Measurements from ENCODE around the gene COMMD8. TPM values are rescaled to one million over a fixed set of nuclear protein-coding genes. Genes with fewer than 3 reads are reported as not detected.
"Not testable (repeated sequence)": the region's sequence is repeated elsewhere in the genome, so short reads cannot be mapped to it uniquely, and the experiment has no call there.

COMMD8 gene
- total RNA-seq, 1 donor from 2014 or later = 15.7 TPM

DNA sequence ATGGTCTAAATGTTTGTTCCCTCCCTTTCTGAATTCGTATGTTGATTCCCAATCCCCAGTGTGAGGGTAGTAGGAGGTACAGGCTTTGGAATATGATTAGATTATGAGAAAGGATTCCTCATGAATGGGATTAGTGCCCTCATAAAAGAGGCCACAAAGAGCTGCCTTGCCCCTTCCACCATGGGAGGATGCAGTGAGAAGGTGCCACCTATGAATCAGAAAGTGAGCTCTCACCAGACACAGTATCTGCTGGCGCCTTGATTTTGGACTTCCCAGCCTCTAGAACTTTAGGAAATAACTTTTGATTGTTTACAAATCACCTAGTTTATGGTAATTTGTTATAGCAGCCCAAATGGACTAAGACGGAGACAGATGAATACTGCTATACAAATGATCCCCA lies 25.2 kb upstream of the COMMD8 start:
- no peak overlapping the region for H3K27ac Mint-ChIP-seq (ENCODE audit: unreplicated experiment)

DNA sequence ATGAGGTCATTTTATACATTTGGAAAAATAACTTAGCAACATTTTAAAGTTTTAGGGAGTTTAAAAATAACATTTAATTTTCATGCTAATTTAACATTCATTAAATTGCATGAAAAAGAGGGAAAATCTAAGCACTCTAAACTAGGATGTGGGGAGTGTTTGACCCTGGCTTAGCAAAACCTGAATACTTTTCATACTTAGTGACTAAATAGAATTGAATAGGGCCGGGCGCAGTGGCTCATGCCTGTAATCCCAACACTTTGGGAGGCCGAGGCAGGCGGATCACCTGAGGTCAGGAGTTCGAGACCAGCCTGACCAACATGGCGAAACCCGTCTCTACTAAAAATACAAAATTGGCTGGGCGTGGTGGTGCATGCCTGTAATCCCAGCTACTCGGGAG lies 23.2 kb upstream of the COMMD8 start:
- Mint-ChIP-seq H3K4me1 (ENCODE audit: low read depth) (peaks cover 46% of the 10 kb centered on the region), H3K4me3 (ENCODE audit: unreplicated experiment) (peak overlapping the region; percentile 97)
- H3K9me3 Mint-ChIP-seq (ENCODE audit: low read depth); H3K27me3 Mint-ChIP-seq (ENCODE audit: low read depth); H3K36me3 Mint-ChIP-seq (ENCODE audit: low read depth); DNase-seq (ENCODE audit: low spot score); H3K27ac Mint-ChIP-seq (ENCODE audit: unreplicated experiment): not testable (repeated sequence)

More for the DNA sequence above, 25.2 kb upstream of the COMMD8 start:
- no peak for DNase-seq (ENCODE audit: low spot score)
- TF ChIP-seq, protein P1, sequence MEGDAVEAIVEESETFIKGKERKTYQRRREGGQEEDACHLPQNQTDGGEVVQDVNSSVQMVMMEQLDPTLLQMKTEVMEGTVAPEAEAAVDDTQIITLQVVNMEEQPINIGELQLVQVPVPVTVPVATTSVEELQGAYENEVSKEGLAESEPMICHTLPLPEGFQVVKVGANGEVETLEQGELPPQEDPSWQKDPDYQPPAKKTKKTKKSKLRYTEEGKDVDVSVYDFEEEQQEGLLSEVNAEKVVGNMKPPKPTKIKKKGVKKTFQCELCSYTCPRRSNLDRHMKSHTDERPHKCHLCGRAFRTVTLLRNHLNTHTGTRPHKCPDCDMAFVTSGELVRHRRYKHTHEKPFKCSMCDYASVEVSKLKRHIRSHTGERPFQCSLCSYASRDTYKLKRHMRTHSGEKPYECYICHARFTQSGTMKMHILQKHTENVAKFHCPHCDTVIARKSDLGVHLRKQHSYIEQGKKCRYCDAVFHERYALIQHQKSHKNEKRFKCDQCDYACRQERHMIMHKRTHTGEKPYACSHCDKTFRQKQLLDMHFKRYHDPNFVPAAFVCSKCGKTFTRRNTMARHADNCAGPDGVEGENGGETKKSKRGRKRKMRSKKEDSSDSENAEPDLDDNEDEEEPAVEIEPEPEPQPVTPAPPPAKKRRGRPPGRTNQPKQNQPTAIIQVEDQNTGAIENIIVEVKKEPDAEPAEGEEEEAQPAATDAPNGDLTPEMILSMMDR (IDR thresholded peaks at IDR 0.05) = no peak
- H3K36me3 Mint-ChIP-seq (ENCODE audit: low read depth) = peaks cover 9% of the 10 kb centered on the region
- no peaks in the 10 kb centered on the region for H3K27me3 Mint-ChIP-seq (ENCODE audit: low read depth)
- peaks cover 2% of the 10 kb centered on the region for H3K9me3 Mint-ChIP-seq (ENCODE audit: low read depth)
- H3K4me1 Mint-ChIP-seq (ENCODE audit: low read depth) = peaks cover 48% of the 10 kb centered on the region
- H3K4me3 Mint-ChIP-seq (ENCODE audit: unreplicated experiment) = no peak overlapping the region

DNA sequence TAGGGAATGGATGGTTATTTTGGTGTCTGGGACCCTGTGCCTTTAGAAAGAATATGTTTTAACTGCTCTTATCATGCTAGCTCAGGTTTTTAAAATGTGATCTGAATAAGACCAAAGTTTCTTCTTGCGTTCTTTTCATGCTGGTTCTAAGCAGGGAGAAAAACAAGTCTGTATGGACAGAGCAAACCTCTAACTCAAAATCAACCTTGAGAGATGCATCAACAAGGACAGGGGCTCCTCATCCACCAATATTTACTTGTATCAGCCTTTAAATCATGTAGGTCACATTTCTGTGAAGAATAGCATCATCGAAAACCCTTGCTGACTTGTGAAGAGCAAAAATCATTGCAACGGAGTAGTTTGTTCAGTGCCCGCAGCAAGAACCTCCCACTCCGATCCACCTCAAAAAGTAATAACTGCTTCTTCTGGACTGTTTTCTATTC lies 22.8 kb upstream of the COMMD8 start:
- Mint-ChIP-seq H3K27ac (ENCODE audit: unreplicated experiment) (peak overlapping the region; percentile 100), H3K36me3 (ENCODE audit: low read depth) (peaks cover 4% of the 10 kb centered on the region), H3K9me3 (ENCODE audit: low read depth) (peaks cover 2% of the 10 kb centered on the region), H3K4me3 (ENCODE audit: unreplicated experiment) (peak overlapping the region; percentile 97), H3K4me1 (ENCODE audit: low read depth) (peaks cover 43% of the 10 kb centered on the region), H3K27me3 (ENCODE audit: low read depth) (no peaks in the 10 kb centered on the region)
- TF ChIP-seq, protein P1 (IDR thresholded peaks at IDR 0.05) = no peak
- DNase-seq (ENCODE audit: low spot score) = no peak

DNA sequence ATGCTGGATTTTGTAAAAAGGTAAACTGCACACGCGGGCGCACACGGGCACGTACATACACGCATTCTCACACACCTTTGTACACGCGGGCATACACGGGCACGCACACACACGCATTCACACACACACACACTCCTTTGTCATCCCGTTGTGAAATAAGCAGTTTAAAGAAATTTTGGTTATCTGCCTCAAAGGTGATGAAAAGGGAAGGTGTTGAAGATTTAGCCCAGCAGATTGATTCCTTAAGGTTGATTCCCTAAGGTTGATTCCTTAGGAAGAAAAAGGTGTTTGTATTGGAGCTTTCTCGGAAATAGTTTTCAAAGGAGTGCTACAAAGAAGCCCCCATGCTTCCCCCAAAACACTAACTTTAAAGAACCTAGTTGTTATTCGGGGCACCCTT lies 22.3 kb upstream of the COMMD8 start:
- no peak for DNase-seq (ENCODE audit: low spot score)
- Mint-ChIP-seq H3K27me3 (ENCODE audit: low read depth) (no peaks in the 10 kb centered on the region), H3K4me3 (ENCODE audit: unreplicated experiment) (peak overlapping the region; percentile 97), H3K9me3 (ENCODE audit: low read depth) (peaks cover 2% of the 10 kb centered on the region), H3K4me1 (ENCODE audit: low read depth) (peaks cover 39% of the 10 kb centered on the region), H3K27ac (ENCODE audit: unreplicated experiment) (peak overlapping the region; percentile 100), H3K36me3 (ENCODE audit: low read depth) (peaks cover 2% of the 10 kb centered on the region)
- TF ChIP-seq, protein P1 (IDR thresholded peaks at IDR 0.05) = no peak

DNA sequence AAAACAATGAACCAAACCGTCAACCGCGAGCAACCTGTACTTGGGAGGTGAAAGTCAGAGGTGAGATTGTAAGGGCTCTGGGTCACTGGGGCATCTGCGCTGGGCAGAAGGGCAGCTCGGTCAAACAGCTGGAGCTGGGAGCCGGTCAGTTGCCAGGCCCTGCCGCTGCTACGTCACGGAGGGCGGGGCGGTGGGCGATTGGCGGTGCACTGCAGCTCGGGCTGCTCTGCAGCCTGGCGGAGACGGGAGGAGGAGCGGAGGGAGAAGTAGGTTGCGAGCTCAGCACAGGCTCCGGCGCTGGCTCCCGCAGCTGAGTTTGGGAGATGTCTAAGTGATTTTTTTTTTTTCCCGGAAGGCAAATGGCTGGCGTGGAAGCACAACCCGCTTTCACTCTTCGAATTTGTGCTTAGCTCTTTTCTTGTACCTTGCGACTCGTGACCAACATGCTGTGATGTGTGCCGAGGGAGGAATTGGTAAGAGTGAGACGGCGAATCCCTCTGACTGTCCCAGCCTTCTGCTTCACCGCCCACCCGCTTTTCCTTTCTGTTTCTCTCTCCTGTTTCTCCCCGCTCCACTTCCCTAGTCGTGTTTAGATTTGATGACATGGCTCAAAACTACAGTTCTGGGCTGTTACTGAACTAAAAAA lies 21.7 kb upstream of the COMMD8 start, which contains the start of gene ATP10D:
ATP10D (plus strand) TSS at position 229 of the 646 bp plus-strand sequence. CDS start 27,266 bp downstream, outside the sequence.
- TF ChIP-seq, protein P1 (IDR thresholded peaks at IDR 0.05) = peak; percentile 50
- Mint-ChIP-seq H3K4me3 (ENCODE audit: unreplicated experiment) (peak within 1 kb of the TSS; percentile 97), H3K27me3 (ENCODE audit: low read depth) (no peaks in the 10 kb centered on the region), H3K9me3 (ENCODE audit: low read depth) (peaks cover 2% of the 10 kb centered on the region), H3K36me3 (ENCODE audit: low read depth) (peaks cover 2% of the 10 kb centered on the region), H3K27ac (ENCODE audit: unreplicated experiment) (peak within 1 kb of the TSS; percentile 100), H3K4me1 (ENCODE audit: low read depth) (peaks cover 34% of the 10 kb centered on the region)
- DNase-seq (ENCODE audit: low spot score) = peak; percentile 98

DNA sequence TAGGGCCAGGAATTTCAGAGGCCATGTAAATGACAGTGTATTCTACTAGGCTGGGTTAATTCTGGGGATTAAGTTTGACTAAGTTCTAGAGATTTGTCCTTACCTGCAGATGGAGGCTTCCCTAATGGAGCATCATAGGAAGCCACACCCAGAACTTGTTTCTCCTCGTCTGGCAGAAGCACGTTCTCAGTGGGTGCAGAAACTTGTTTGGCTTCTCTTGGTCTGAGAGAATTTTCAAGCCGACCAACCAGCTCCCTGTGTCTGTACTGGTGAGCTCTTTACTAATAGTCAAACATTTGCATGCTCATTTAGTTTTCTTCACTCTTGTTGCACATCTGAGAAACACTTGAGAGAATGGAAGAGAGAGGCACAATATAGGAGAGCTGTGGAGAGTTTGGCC lies 20.7 kb upstream of the COMMD8 start:
- peak overlapping the region; percentile 100 for H3K27ac Mint-ChIP-seq (ENCODE audit: unreplicated experiment)
- H3K27me3 Mint-ChIP-seq (ENCODE audit: low read depth) = no peaks in the 10 kb centered on the region

More for the DNA sequence above, 20.7 kb upstream of the COMMD8 start:
- no peak for DNase-seq (ENCODE audit: low spot score)
- H3K4me3 Mint-ChIP-seq (ENCODE audit: unreplicated experiment) = peak overlapping the region; percentile 97
- H3K36me3 Mint-ChIP-seq (ENCODE audit: low read depth) = peaks cover 2% of the 10 kb centered on the region
- TF ChIP-seq, protein P1 (IDR thresholded peaks at IDR 0.05) = no peak
- peaks cover 2% of the 10 kb centered on the region for H3K9me3 Mint-ChIP-seq (ENCODE audit: low read depth)
- peaks cover 30% of the 10 kb centered on the region for H3K4me1 Mint-ChIP-seq (ENCODE audit: low read depth)
